IPS-15b (cell line): ENCODE data around the gene ZBTB48.
"Not testable (repeated sequence)": the region's sequence is repeated elsewhere in the genome, so short reads cannot be mapped to it uniquely, and the experiment has no call there.

Experiments used
- H3K27me3 ChIP-seq: one replicate; pipeline ENCODE4 v1.6.1; 2013; ENCODE audit warnings: low read length; ENCODE audit not compliant: control insufficient read depth, insufficient read depth
- H3K36me3 ChIP-seq: one replicate; pipeline ENCODE4 v1.6.1; 2013; ENCODE audit warnings: low read length; ENCODE audit not compliant: control insufficient read depth, insufficient read depth
- H3K4me1 ChIP-seq: one replicate; pipeline ENCODE4 v1.6.1; 2013; ENCODE audit warnings: mild to moderate bottlenecking, low read length; ENCODE audit not compliant: control insufficient read depth, insufficient read depth
- H3K4me3 ChIP-seq: one replicate; pipeline ENCODE4 v1.5.1; 2013; ENCODE audit warnings: low read depth, low read length
- H3K9ac ChIP-seq: one replicate; pipeline ENCODE4 v1.6.1; 2013; ENCODE audit warnings: low read depth, mild to moderate bottlenecking, low read length
- H3K9me3 ChIP-seq: one replicate; pipeline ENCODE4 v1.6.1; 2013; ENCODE audit warnings: mild to moderate bottlenecking, low read length; ENCODE audit not compliant: control insufficient read depth, insufficient read depth

ZBTB48 gene

GRCh38 chr1:6596886-6597776 lies 17.3 kb downstream of the ZBTB48 start:
- no peaks in the 10 kb centered on the region for H3K9me3 ChIP-seq
- no peaks in the 10 kb centered on the region for H3K27me3 ChIP-seq
- no peak overlapping the region for H3K9ac ChIP-seq
- H3K36me3 ChIP-seq = peaks cover 62% of the 10 kb centered on the region
- peaks cover 7% of the 10 kb centered on the region for H3K4me1 ChIP-seq
- H3K4me3 ChIP-seq = no peak overlapping the region

GRCh38 chr1:6597777-6598131 lies 18.0 kb downstream of the ZBTB48 start:
- Histone ChIP-seq H3K36me3 (peaks cover 57% of the 10 kb centered on the region), H3K9me3 (no peaks in the 10 kb centered on the region), H3K4me3 (no peak overlapping the region), H3K4me1 (peaks cover 7% of the 10 kb centered on the region), H3K27me3 (no peaks in the 10 kb centered on the region), H3K9ac (no peak overlapping the region)

GRCh38 chr1:6599141-6599975 lies 19.6 kb downstream of the ZBTB48 start:
- H3K4me3 ChIP-seq = no peak overlapping the region
- H3K27me3 ChIP-seq = no peaks in the 10 kb centered on the region
- no peaks in the 10 kb centered on the region for H3K9me3 ChIP-seq
- H3K4me1 ChIP-seq = peaks cover 12% of the 10 kb centered on the region
- H3K9ac ChIP-seq = no peak overlapping the region
- H3K36me3 ChIP-seq = peaks cover 42% of the 10 kb centered on the region

- H3K27me3 ChIP-seq, H3K9me3 ChIP-seq: not testable (repeated sequence)
- Histone ChIP-seq H3K4me1 (peaks cover 13% of the 10 kb centered on the region), H3K4me3 (peak overlapping the region; percentile 85), H3K36me3 (peaks cover 37% of the 10 kb centered on the region), H3K9ac (peak overlapping the region; percentile 74)
These were observed 20.2 kb downstream of the ZBTB48 start for GRCh38 chr1:6599991-6600390.

- Histone ChIP-seq H3K4me1 (peaks cover 13% of the 10 kb centered on the region), H3K36me3 (peaks cover 32% of the 10 kb centered on the region), H3K4me3 (peak overlapping the region; percentile 85), H3K9ac (peak overlapping the region; percentile 74), H3K27me3 (no peaks in the 10 kb centered on the region), H3K9me3 (no peaks in the 10 kb centered on the region)
These were observed 20.7 kb downstream of the ZBTB48 start for GRCh38 chr1:6600410-6601048.

GRCh38 chr1:6601049-6601922 lies 21.5 kb downstream of the ZBTB48 start:
- H3K4me1 ChIP-seq = peaks cover 13% of the 10 kb centered on the region
- no peaks in the 10 kb centered on the region for H3K27me3 ChIP-seq
- peak overlapping the region; percentile 74 for H3K9ac ChIP-seq
- peak overlapping the region; percentile 85 for H3K4me3 ChIP-seq
- no peaks in the 10 kb centered on the region for H3K9me3 ChIP-seq
- H3K36me3 ChIP-seq = peaks cover 25% of the 10 kb centered on the region

- peak overlapping the region; percentile 60 for H3K9ac ChIP-seq
- no peaks in the 10 kb centered on the region for H3K27me3 ChIP-seq
- H3K4me3 ChIP-seq = peak overlapping the region; percentile 85
- H3K4me1 ChIP-seq = peaks cover 13% of the 10 kb centered on the region
- peaks cover 19% of the 10 kb centered on the region for H3K36me3 ChIP-seq
- no peaks in the 10 kb centered on the region for H3K9me3 ChIP-seq
These were observed 22.3 kb downstream of the ZBTB48 start for GRCh38 chr1:6601923-6602668.

- Histone ChIP-seq H3K4me1 (peaks cover 13% of the 10 kb centered on the region), H3K36me3 (peaks cover 14% of the 10 kb centered on the region), H3K9me3 (no peaks in the 10 kb centered on the region), H3K27me3 (no peaks in the 10 kb centered on the region), H3K4me3 (peak within 1 kb of the TSS; percentile 85), H3K9ac (peak within 1 kb of the TSS; percentile 87)
These were observed 23.0 kb downstream of the ZBTB48 start, which contains the start of gene KLHL21 for GRCh38 chr1:6602669-6603237. Gene KLHL21, minus strand, starts transcription at chr1:6602869. Its CDS starts 52 bp downstream, at chr1:6602817.

- Histone ChIP-seq H3K4me3 (peak overlapping the region; percentile 68), H3K9me3 (no peaks in the 10 kb centered on the region), H3K4me1 (peaks cover 13% of the 10 kb centered on the region), H3K36me3 (peaks cover 8% of the 10 kb centered on the region), H3K27me3 (no peaks in the 10 kb centered on the region), H3K9ac (peak overlapping the region; percentile 87)
These were observed 23.6 kb downstream of the ZBTB48 start for GRCh38 chr1:6603238-6603914.
